WI38 (cell line): Measurements from ENCODE around the gene TCEA3.

Source experiments
- H3K4me3 ChIP-seq: 2 replicates; pipeline ENCODE4 v1.5.1; 2011; ENCODE audit warnings: low read depth, mild to moderate bottlenecking, control low read depth, low read length
- TF ChIP-seq, protein P1 (sequence below): IDR thresholded peaks from 2 replicates; pipeline ENCODE4 v1.5.1; 2012; ENCODE audit warnings: low read depth, mild to moderate bottlenecking, control low read depth, low read length

Gene TCEA3

GRCh38 chr1:23352096-23352695 is 72.4 kb downstream of the TCEA3 start:
- H3K4me3 ChIP-seq, result no peak overlapping the region
- TF ChIP-seq, protein P1, sequence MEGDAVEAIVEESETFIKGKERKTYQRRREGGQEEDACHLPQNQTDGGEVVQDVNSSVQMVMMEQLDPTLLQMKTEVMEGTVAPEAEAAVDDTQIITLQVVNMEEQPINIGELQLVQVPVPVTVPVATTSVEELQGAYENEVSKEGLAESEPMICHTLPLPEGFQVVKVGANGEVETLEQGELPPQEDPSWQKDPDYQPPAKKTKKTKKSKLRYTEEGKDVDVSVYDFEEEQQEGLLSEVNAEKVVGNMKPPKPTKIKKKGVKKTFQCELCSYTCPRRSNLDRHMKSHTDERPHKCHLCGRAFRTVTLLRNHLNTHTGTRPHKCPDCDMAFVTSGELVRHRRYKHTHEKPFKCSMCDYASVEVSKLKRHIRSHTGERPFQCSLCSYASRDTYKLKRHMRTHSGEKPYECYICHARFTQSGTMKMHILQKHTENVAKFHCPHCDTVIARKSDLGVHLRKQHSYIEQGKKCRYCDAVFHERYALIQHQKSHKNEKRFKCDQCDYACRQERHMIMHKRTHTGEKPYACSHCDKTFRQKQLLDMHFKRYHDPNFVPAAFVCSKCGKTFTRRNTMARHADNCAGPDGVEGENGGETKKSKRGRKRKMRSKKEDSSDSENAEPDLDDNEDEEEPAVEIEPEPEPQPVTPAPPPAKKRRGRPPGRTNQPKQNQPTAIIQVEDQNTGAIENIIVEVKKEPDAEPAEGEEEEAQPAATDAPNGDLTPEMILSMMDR, result no peak

GRCh38 chr1:23345920-23346319 is 78.6 kb downstream of the TCEA3 start:
- TF ChIP-seq, protein P1, result no peak
- no peak overlapping the region for H3K4me3 ChIP-seq

GRCh38 chr1:23344987-23345472 is 79.5 kb downstream of the TCEA3 start:
- H3K4me3 ChIP-seq, result peak overlapping the region; percentile 86
- TF ChIP-seq, protein P1, result no peak

DNA sequence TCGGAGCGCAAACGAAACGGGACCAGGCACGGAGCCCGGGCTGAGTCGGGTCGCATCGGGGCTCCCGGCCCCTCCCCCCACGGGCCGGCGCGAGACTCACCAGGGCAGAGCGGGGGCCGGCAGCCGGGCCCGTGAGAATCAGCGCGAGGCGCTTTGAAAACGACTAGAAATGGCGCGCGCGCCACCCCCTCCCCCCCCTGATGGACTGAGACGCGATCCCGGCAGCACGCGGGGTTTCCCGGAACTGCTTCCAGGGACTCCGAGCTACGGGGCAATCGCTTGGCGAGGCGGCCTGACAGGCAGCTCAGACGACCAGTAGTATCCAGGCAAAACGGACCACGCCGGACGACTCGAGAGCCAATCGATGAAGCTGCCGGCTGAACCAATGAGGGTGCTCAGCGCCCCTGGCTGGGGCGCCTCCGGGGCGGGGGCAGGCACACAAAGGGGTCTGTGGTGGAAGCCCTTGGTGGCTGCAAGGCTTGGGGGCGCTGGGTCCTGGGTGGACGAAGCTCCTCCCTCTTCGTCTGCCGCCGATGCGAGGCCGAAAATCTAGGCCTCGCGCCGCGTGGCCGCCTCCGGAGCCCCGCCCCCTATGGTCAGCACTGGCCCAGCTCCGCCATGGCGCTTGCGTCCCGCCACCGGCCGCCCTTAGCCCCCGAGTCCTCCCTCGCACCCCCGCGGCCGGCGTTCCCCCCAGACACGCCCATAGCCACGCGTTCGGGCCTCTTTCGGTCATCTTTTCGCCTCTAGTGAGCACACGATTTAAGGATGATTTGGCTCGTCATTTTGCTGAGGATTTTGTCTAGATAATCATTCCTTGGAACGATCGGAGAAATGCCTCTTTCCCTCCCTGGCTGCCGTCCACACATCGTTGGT is 80.2 kb downstream of the TCEA3 start, which contains the start of gene HNRNPR:
TSS of gene HNRNPR (minus strand) at position 174 of the 876 bp plus-strand sequence. CDS start 3,276 bp downstream, outside the sequence.
- TF ChIP-seq, protein P1, result no peak
- H3K4me3 ChIP-seq, result peak within 1 kb of the TSS; percentile 86

DNA sequence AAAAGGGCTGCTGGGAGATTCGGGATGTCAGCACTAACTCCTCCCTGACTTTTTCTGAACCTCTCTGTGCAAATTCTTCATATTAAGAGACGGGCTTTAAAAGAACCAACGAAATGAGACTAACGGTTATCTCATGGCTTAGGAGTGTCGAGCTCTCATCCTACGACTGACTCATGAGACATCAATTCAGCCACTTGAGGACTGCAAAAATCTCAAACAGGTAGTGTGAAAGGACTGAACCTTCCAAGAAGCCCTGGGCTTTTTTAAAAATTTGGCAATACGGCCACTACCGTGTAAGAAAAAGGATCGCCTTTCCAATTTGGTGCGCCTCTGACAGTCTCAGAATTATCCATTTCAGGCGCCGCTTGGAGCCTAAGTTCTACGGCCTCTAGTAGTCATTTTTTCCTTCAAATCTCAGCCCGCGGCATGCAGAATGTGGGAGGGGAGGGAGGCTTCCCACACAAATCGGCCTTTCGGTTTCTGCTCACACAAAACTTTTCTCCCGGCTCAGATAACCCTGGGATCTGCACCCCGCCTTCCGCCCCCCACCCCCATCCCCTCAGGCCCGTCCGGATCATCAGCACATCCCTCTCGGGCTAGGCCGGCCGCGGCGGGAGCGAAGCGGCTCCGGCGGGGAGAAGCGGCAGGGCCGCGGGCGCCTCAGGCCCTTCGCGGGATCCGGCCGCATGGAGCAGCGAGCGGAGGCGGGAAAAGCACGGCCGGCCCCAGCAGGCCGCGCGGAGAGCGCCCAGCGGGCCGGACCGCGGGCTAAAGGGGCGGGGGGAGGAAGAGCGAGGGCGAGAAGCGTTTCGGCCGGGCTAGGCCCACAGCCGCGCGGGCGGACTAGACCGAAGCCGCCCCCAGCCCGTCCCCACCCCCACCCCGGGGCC is 81.1 kb downstream of the TCEA3 start:
- H3K4me3 ChIP-seq, result peak overlapping the region; percentile 86
- TF ChIP-seq, protein P1, result no peak

DNA sequence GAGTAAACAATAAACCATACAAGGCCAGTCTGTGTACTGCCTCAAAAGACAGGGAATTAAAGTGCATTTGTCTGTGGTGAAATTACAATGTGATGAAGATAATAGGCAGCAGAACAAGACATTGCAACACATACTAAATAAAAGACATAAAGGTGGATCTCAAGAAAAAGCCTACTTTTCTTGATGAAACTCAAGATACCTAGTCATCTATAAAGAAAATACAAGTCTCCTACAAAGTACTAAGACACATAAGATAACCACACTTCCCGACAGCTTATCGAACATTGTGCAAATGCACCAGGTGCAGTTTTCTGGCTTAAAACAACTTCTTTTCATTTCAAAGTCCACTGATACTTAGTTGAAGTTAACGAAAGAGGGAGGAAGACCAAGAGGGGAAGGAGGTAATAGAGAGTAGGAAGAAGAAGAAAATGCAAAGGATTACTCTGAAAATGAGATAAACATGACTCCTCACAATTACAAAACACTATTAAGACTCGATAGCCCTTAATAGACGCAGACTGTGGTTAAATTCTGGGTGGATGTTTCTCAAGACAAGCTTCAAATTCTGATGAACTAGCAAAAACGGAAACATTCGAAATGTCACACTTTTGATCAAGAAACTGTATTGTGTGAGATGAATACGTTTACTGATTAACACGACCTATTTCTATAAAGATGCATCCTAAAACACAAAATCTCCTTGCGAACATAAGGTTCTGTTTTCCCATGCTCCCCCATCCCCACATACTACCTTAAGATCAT is 82.4 kb downstream of the TCEA3 start:
- TF ChIP-seq, protein P1, result no peak
- peak overlapping the region; percentile 86 for H3K4me3 ChIP-seq
